Osteoblast (primary cell): ENCODE data around the gene SUSD4. TPM values are rescaled to one million over a fixed set of nuclear protein-coding genes. Genes with fewer than 3 reads are reported as not detected.
A peak's percentile ranks its signal among the peaks of the same experiment; 100 is the strongest.

Experiments
- DNase-seq: peaks from one replicate; pipeline ENCODE4 v3.0.0; 2011; ENCODE audit warnings: low spot score, mixed read lengths; ENCODE audit not compliant: insufficient read length; ENCODE audit errors: missing footprints
- H2AFZ ChIP-seq: 2 replicates; pipeline ENCODE4 v1.6.0; 2011; ENCODE audit warnings: mild to moderate bottlenecking, low read length
- H3K27ac ChIP-seq: 2 replicates; pipeline ENCODE4 v1.5.1; 2011; ENCODE audit warnings: mild to moderate bottlenecking, low read depth, low read length, moderate library complexity
- H3K27me3 ChIP-seq: 2 replicates; pipeline ENCODE4 v1.6.0; 2012; ENCODE audit warnings: mild to moderate bottlenecking, control low read depth, inconsistent platforms, low read length, moderate library complexity; ENCODE audit not compliant: insufficient read depth
- H3K36me3 ChIP-seq: 2 replicates; pipeline ENCODE4 v1.5.1; 2011; ENCODE audit warnings: mild to moderate bottlenecking, low read length, control low read depth, moderate library complexity; ENCODE audit not compliant: insufficient read depth
- H3K4me1 ChIP-seq: 2 replicates; pipeline ENCODE4 v1.5.1; 2011; ENCODE audit warnings: mild to moderate bottlenecking, low read length, control low read depth, moderate library complexity; ENCODE audit not compliant: insufficient read depth
- H3K4me2 ChIP-seq: 2 replicates; pipeline ENCODE4 v1.6.0; 2011; ENCODE audit warnings: mild to moderate bottlenecking, low read length; ENCODE audit not compliant: insufficient read depth
- H3K4me3 ChIP-seq: fragments of 200-600 bp; sonication (generic); 3 replicates; pipeline ENCODE4 v1.5.1; 2012; ENCODE audit warnings: mild to moderate bottlenecking, low read length, inconsistent platforms; ENCODE audit not compliant: insufficient read depth
- H3K79me2 ChIP-seq: 2 replicates; pipeline ENCODE4 v1.6.0; 2012; ENCODE audit warnings: mild to moderate bottlenecking, low read length, control low read depth, inconsistent platforms; ENCODE audit not compliant: insufficient read depth
- H3K9me3 ChIP-seq: 2 replicates; pipeline ENCODE4 v1.5.1; 2011; ENCODE audit warnings: low read depth, low read length, control low read depth
- H4K20me1 ChIP-seq: 2 replicates; pipeline ENCODE4 v1.6.0; 2012; ENCODE audit warnings: mild to moderate bottlenecking, low read length, control low read depth; ENCODE audit not compliant: insufficient read depth
- total RNA-seq: library from RNA; depleted of rRNA; stranded (reverse); fragments of >200 nt; gene quantifications from 2 replicates; pipeline ENCODE4 v1.2.3, GENCODE V29; 2012
- TF ChIP-seq, protein P1 (sequence below): IDR thresholded peaks from 2 replicates; pipeline ENCODE4 v1.5.1; 2011; ENCODE audit warnings: mild to moderate bottlenecking, low read depth, low read length, moderate library complexity; ENCODE audit errors: extremely low read depth

SUSD4 gene
- total RNA-seq, 1 donor: not detected

DNA sequence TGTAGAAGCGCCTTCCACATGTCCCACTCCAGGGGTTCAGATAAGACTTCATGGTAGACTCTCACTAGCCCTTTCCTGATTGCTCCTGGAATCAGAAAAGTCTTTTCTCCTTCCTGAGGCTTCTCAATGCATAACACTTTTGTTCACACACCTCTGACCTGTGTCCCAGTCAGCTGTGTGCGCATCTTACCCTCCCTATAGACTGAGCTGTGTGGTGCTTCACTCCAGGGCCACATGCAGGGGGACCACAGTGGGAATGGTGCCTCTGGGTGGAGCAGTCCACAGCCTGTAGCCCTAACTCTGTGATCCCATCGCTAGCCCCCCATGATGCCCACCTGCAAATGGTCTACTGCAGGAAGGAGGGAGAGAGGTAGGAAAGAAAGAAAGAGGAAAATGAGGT is 136.9 kb downstream of the SUSD4 start:
- peaks cover 30% of the 10 kb centered on the region for H3K4me1 ChIP-seq
- H3K79me2 ChIP-seq: no peaks in the 10 kb centered on the region
- no peak overlapping the region for H3K4me2 ChIP-seq
- no peaks in the 10 kb centered on the region for H4K20me1 ChIP-seq
- TF ChIP-seq, protein P1, sequence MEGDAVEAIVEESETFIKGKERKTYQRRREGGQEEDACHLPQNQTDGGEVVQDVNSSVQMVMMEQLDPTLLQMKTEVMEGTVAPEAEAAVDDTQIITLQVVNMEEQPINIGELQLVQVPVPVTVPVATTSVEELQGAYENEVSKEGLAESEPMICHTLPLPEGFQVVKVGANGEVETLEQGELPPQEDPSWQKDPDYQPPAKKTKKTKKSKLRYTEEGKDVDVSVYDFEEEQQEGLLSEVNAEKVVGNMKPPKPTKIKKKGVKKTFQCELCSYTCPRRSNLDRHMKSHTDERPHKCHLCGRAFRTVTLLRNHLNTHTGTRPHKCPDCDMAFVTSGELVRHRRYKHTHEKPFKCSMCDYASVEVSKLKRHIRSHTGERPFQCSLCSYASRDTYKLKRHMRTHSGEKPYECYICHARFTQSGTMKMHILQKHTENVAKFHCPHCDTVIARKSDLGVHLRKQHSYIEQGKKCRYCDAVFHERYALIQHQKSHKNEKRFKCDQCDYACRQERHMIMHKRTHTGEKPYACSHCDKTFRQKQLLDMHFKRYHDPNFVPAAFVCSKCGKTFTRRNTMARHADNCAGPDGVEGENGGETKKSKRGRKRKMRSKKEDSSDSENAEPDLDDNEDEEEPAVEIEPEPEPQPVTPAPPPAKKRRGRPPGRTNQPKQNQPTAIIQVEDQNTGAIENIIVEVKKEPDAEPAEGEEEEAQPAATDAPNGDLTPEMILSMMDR: no peak
- H2AFZ ChIP-seq: no peak overlapping the region
- no peaks in the 10 kb centered on the region for H3K9me3 ChIP-seq
- H3K27ac ChIP-seq: no peak overlapping the region
- H3K27me3 ChIP-seq: peaks cover 3% of the 10 kb centered on the region
- DNase-seq: no peak
- H3K4me3 ChIP-seq: no peak overlapping the region
- no peaks in the 10 kb centered on the region for H3K36me3 ChIP-seq

DNA sequence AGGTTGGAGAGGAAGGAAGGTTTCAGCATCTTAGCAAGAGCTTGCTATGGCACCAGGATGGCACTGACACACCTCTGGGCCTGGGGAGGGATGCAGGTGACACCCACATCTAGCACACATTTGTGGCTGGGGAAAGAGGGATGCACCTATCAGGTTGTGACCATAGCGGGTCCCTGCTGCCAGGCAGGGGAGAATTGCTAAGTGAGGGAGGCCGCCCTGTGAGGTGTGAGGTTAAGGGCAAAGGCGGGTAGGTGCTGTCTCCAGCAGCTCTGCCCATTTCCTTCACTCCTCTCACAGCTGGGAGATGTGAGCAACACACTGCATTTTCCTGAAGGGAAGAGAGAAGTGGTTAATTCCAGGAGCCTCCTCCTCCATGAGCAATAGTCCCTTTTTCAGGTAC is 137.7 kb downstream of the SUSD4 start:
- H3K4me2 ChIP-seq: no peak overlapping the region
- no peak overlapping the region for H2AFZ ChIP-seq
- TF ChIP-seq, protein P1: no peak

DNA sequence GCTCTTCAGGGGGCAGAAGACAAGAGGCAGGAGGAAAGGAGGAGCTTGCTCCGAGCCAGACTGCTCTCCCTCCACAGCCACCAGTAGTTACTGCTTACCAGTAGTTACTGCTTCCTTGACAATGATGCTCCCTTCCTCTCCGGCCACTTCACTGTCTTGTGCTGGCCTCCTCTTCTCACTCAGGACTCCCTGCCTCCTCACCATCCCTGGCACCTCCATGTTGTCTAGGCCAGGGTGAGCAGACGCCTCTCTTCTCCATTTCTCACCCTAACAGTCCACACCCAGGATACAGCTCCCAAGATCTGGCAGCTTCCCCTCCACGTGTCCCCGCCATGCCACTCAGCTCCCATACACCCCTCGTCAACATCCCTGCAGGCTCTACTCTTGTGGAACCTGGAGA is 138.5 kb downstream of the SUSD4 start:
- TF ChIP-seq, protein P1: no peak
- peaks cover 17% of the 10 kb centered on the region for H3K4me1 ChIP-seq
- no peaks in the 10 kb centered on the region for H3K79me2 ChIP-seq
- H3K4me2 ChIP-seq: no peak overlapping the region
- no peak overlapping the region for H2AFZ ChIP-seq
- H3K27me3 ChIP-seq: peaks cover 3% of the 10 kb centered on the region
- H3K4me3 ChIP-seq: no peak overlapping the region
- no peak for DNase-seq
- no peaks in the 10 kb centered on the region for H3K36me3 ChIP-seq
- H3K27ac ChIP-seq: no peak overlapping the region
- no peaks in the 10 kb centered on the region for H4K20me1 ChIP-seq
- no peaks in the 10 kb centered on the region for H3K9me3 ChIP-seq

More for the DNA sequence above, 137.7 kb downstream of the SUSD4 start:
- DNase-seq: peak; percentile 51
- Histone ChIP-seq H3K4me3 (no peak overlapping the region), H3K27me3 (peaks cover 3% of the 10 kb centered on the region), H3K9me3 (no peaks in the 10 kb centered on the region), H3K4me1 (peaks cover 25% of the 10 kb centered on the region), H3K36me3 (no peaks in the 10 kb centered on the region), H4K20me1 (no peaks in the 10 kb centered on the region), H3K27ac (no peak overlapping the region), H3K79me2 (no peaks in the 10 kb centered on the region)

DNA sequence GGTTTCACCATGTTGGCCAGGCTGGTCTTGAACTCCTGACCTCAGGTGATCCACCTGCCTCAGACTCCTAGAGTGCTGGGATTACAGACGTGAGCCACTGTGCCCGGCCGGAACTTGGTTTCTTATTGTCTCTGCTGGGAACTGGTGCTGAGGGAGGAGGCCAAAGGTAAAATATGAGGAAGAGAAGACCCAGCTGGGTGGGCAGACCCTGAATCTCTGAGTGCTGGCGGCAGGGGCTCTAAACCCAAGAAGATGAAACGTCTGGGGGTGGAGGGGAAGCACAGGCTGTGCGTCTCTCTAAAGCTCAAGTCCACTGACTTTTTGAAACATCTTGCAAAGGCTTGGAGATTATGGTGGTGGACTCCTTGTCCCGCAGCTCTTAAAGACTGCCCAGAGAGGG is 138.9 kb downstream of the SUSD4 start:
- peaks cover 3% of the 10 kb centered on the region for H3K27me3 ChIP-seq
- no peaks in the 10 kb centered on the region for H3K9me3 ChIP-seq
- H3K36me3 ChIP-seq: no peaks in the 10 kb centered on the region
- no peaks in the 10 kb centered on the region for H3K79me2 ChIP-seq
- H2AFZ ChIP-seq: no peak overlapping the region
- no peak for DNase-seq
- H3K4me3 ChIP-seq: no peak overlapping the region
- peaks cover 13% of the 10 kb centered on the region for H3K4me1 ChIP-seq
- H4K20me1 ChIP-seq: no peaks in the 10 kb centered on the region
- no peak overlapping the region for H3K4me2 ChIP-seq
- H3K27ac ChIP-seq: no peak overlapping the region
- TF ChIP-seq, protein P1: no peak
